Bronchial epithelial cell (primary cell): Measurements from ENCODE around the gene NOTCH1. TPM values are rescaled to one million over a fixed set of nuclear protein-coding genes. Genes with fewer than 3 reads are reported as not detected.

ENCODE experiments used
- DNase-seq: peaks from one replicate; pipeline ENCODE4 v3.0.0-alpha.2; 2010; ENCODE audit warnings: low read depth
- FAIRE-seq: peaks from 2 replicates; lab custom pipeline; 2011; peaks lifted over from hg19 to GRCh38; lab: Jason Lieb, UNC
- H3K27me3 ChIP-seq: 2 replicates; pipeline ENCODE4 v1.5.1; 2011; ENCODE audit warnings: low read length; ENCODE audit not compliant: control insufficient read depth, insufficient read depth
- H3K36me3 ChIP-seq: 2 replicates; pipeline ENCODE4 v1.5.1; 2011; ENCODE audit warnings: low read length; ENCODE audit not compliant: control insufficient read depth, insufficient read depth
- H3K4me3 ChIP-seq: 2 replicates; pipeline ENCODE4 v1.5.1; 2011; ENCODE audit warnings: mild to moderate bottlenecking, low read depth, low read length, control low read depth
- total RNA-seq: library from RNA; depleted of rRNA; stranded (reverse); fragments of >200 nt; gene quantifications from 2 replicates; pipeline ENCODE4 v1.2.1, GENCODE V29; 2014
- TF ChIP-seq, protein P1 (sequence below): IDR thresholded peaks from 2 replicates; pipeline ENCODE4 v1.5.1; 2011; ENCODE audit warnings: mild to moderate bottlenecking, moderate library complexity, low read length, control low read depth, inconsistent platforms; ENCODE audit not compliant: insufficient read depth, severe bottlenecking

The NOTCH1 gene
- 70.0 and 90.4 TPM in 2 replicates for total RNA-seq

GRCh38 chr9:136545965-136546696, at the start of gene NOTCH1:
Gene NOTCH1 (minus strand): TSS chr9:136546048. CDS start chr9:136545786, 262 bp downstream.
- Histone ChIP-seq H3K27me3 (no peaks in the 10 kb centered on the region), H3K36me3 (peaks cover 23% of the 10 kb centered on the region), H3K4me3 (peak within 1 kb of the TSS; percentile 91)
- no peak for FAIRE-seq
- TF ChIP-seq, protein P1, sequence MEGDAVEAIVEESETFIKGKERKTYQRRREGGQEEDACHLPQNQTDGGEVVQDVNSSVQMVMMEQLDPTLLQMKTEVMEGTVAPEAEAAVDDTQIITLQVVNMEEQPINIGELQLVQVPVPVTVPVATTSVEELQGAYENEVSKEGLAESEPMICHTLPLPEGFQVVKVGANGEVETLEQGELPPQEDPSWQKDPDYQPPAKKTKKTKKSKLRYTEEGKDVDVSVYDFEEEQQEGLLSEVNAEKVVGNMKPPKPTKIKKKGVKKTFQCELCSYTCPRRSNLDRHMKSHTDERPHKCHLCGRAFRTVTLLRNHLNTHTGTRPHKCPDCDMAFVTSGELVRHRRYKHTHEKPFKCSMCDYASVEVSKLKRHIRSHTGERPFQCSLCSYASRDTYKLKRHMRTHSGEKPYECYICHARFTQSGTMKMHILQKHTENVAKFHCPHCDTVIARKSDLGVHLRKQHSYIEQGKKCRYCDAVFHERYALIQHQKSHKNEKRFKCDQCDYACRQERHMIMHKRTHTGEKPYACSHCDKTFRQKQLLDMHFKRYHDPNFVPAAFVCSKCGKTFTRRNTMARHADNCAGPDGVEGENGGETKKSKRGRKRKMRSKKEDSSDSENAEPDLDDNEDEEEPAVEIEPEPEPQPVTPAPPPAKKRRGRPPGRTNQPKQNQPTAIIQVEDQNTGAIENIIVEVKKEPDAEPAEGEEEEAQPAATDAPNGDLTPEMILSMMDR, result no peak
- DNase-seq, result peak; percentile 75

GRCh38 chr9:136594492-136594891, 48.6 kb upstream of the NOTCH1 start:
- DNase-seq (no peak), FAIRE-seq (no peak)
- no peak overlapping the region for H3K4me3 ChIP-seq
- TF ChIP-seq, protein P1, result no peak
- no peaks in the 10 kb centered on the region for H3K27me3 ChIP-seq
- no peaks in the 10 kb centered on the region for H3K36me3 ChIP-seq

- Histone ChIP-seq H3K36me3 (no peaks in the 10 kb centered on the region), H3K27me3 (peaks cover 1% of the 10 kb centered on the region), H3K4me3 (no peak overlapping the region)
- DNase-seq (no peak), FAIRE-seq (no peak)
- TF ChIP-seq, protein P1, result no peak
Measured at GRCh38 chr9:136593581-136593980, 47.7 kb upstream of the NOTCH1 start.

- Histone ChIP-seq H3K4me3 (no peak overlapping the region), H3K36me3 (no peaks in the 10 kb centered on the region), H3K27me3 (peaks cover 1% of the 10 kb centered on the region)
- DNase-seq (no peak), FAIRE-seq (no peak)
- TF ChIP-seq, protein P1, result no peak
Measured at GRCh38 chr9:136592666-136593065, 46.8 kb upstream of the NOTCH1 start.

DNA sequence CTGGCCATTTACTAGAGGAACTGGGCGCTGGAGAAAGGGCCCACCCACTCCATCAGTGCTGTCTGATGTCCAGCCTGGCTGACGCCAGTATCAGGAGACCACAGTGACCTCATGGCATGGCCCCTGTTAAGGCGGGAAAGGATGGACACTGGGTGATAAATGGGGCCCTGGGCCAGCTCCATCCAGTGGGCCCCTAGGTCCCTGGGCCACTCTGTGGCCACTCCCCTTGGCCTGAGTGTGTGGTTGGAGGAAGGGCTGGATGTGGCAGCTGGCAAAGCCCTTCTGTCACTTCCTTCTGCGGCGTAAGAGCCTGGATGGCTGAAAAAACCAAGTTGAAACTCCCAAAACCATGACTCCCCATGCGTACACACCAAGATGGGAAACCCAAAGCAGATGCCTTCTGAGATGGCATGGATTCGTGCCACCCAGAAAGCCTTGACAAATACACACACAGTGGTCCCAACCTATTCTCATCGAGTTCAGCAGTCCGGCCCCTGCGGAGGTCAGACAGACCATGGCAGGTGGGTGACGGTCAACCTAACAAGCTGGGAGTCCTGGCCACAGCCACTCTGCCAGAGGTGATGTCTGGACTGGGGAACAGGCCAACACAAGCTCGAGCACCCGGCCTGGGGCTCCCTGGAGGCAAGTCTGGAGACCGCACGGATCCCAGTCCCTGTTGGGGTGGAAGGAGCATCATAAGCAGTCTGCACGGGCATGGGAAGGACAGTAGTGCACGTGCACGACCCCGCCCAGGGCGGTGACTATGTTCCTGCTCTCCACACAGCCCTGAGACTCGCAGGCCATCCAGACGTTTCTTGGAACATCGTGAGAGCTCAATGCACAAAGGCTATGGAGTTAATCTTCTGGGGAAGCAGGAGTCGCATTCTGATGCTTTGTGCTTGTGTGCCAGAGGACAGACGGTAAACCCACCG, 45.2 kb upstream of the NOTCH1 start:
- no peaks in the 10 kb centered on the region for H3K36me3 ChIP-seq
- DNase-seq (no peak), FAIRE-seq (no peak)
- H3K27me3 ChIP-seq, result peaks cover 5% of the 10 kb centered on the region
- TF ChIP-seq, protein P1, result no peak
- no peak overlapping the region for H3K4me3 ChIP-seq
